PC-9 (cell line): Measurements from ENCODE around the gene DRD4. TPM values are rescaled to one million over a fixed set of nuclear protein-coding genes. Genes with fewer than 3 reads are reported as not detected.

Experiments used
- BruUV-seq: library from RNA; stranded (reverse); fragments of 400-500 nt; replicated peaks from 2 replicates; lab custom pipeline; 2021; lab: Mats Ljungman, UMichigan
- CTCF ChIA-PET: fragments of 300-600 bp; sonication (Branson Sonifier 250); formaldehyde crosslinking; loops from one replicate; lab custom pipeline; 2022; ENCODE audit warnings: antibody characterized with exemption; lab: Charles Lee
- POLR2A ChIA-PET: fragments of 300-600 bp; sonication (Branson Sonifier 250); formaldehyde crosslinking; loops from one replicate; lab custom pipeline; 2022; ENCODE audit warnings: antibody characterized with exemption; ENCODE audit not compliant: unreplicated experiment; lab: Charles Lee
- DNase-seq, 2 experiments: peaks; one replicate each; pipeline versions ENCODE4 v3.0.0 to v3.0.0-alpha.2; 2015 to 2022; ENCODE audit warnings: mixed read lengths in 1 of 2
- H2AFZ ChIP-seq: fragments of 200-600 bp; sonication (generic); 2 replicates; pipeline ENCODE4 v1.8.1; 2017; ENCODE audit warnings: antibody characterized with exemption
- H3F3A ChIP-seq: fragments of 200-600 bp; sonication (generic); 2 replicates; pipeline ENCODE4 v1.8.1; 2017; ENCODE audit warnings: antibody characterized with exemption, mild to moderate bottlenecking, low read depth; ENCODE audit not compliant: insufficient read depth
- H3K27ac ChIP-seq: fragments of 200-600 bp; sonication (generic); 2 replicates; pipeline ENCODE4 v1.6.1; 2016; ENCODE audit warnings: mixed run types
- H3K27me3 ChIP-seq: fragments of 200-600 bp; sonication (generic); 2 replicates; pipeline ENCODE4 v1.6.1; 2016; ENCODE audit warnings: low read depth, mixed run types; ENCODE audit not compliant: insufficient read depth
- H3K36me3 ChIP-seq: fragments of 200-600 bp; sonication (generic); 2 replicates; pipeline ENCODE4 v1.6.1; 2016; ENCODE audit warnings: low read depth, mixed run types
- H3K4me1 ChIP-seq: fragments of 200-600 bp; sonication (generic); replicated peaks from 2 replicates; pipeline ENCODE4 v1.6.1; 2016; ENCODE audit warnings: mixed run types; ENCODE audit not compliant: insufficient read depth
- H3K4me2 ChIP-seq: fragments of 200-600 bp; sonication (generic); 2 replicates; pipeline ENCODE4 v1.6.1; 2017; ENCODE audit warnings: mixed run types
- H3K4me3 ChIP-seq: fragments of 200-600 bp; sonication (generic); 2 replicates; pipeline ENCODE4 v1.6.1; 2016; ENCODE audit warnings: mixed run types
- H3K79me2 ChIP-seq: fragments of 200-600 bp; sonication (generic); 2 replicates; pipeline ENCODE4 v1.6.1; 2017; ENCODE audit warnings: low read depth, mixed run types
- H3K9me2 ChIP-seq: fragments of 200-600 bp; sonication (generic); 2 replicates; pipeline ENCODE4 v1.8.1; 2017; ENCODE audit warnings: mild to moderate bottlenecking; ENCODE audit not compliant: insufficient read depth
- H3K9me3 ChIP-seq: fragments of 200-600 bp; sonication (generic); 2 replicates; pipeline ENCODE4 v1.8.1; 2016; ENCODE audit warnings: low read depth; ENCODE audit not compliant: insufficient read depth
- H4K20me1 ChIP-seq: fragments of 200-600 bp; sonication (generic); 2 replicates; pipeline ENCODE4 v1.8.1; 2017; ENCODE audit not compliant: insufficient read depth
- EZH2 ChIP-seq: fragments of 200-600 bp; sonication (generic); IDR thresholded peaks from 2 replicates; pipeline ENCODE4 v1.8.0; 2017; ENCODE audit warnings: antibody characterized with exemption, low read depth
- intact Hi-C: fragments of 100-400 bp; cut with micrococcal nuclease; formaldehyde crosslinking; loops from one replicate; pipeline ENCODE4 v1.10.0; 2022; ENCODE audit not compliant: unreplicated experiment
- total RNA-seq: library from RNA; stranded (reverse); gene quantifications from 2 replicates; pipeline ENCODE4 v1.2.3, GENCODE V29; 2021
- TF ChIP-seq, protein P1 (sequence below): fragments of 200-600 bp; sonication (generic); conservative IDR thresholded peaks from 2 replicates; pipeline ENCODE4 v1.6.1; 2017; ENCODE audit warnings: mixed run types, antibody characterized with exemption, mild to moderate bottlenecking, moderate library complexity

Gene DRD4
- total RNA-seq, 1 experiment from 2014 or later, result 0.35 TPM

DNA sequence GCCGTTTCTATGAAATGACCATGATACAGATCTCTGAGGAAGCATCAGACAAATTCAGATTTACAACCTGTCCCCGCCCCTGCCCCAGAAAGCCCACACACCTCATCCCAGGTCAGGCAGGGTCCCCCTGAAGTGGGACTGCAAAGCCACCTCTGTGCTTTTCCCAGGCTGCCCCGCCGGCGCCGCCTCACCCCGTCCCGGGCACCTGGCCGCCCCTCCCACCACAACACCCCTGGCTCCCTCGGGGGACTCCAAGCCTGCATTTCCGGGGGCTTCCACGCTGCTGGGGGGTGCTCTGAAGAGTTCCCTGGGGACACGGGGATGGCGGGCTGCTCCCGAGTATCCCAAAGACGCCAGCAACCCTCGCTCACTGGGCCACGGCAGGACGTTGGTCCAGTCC lies 23.2 kb downstream of the DRD4 start:
- no peaks in the 10 kb centered on the region for H3K36me3 ChIP-seq
- no peaks in the 10 kb centered on the region for H3K4me1 ChIP-seq
- H3K27me3 ChIP-seq, result no peaks in the 10 kb centered on the region
- no peak overlapping the region for H3K27ac ChIP-seq
- H3K4me2 ChIP-seq, result no peak overlapping the region
- H3K9me2 ChIP-seq, result no peaks in the 10 kb centered on the region
- H2AFZ ChIP-seq, result no peak overlapping the region
- no peak overlapping the region for H3K4me3 ChIP-seq
- no peak for TF ChIP-seq EZH2
- TF ChIP-seq, protein P1, sequence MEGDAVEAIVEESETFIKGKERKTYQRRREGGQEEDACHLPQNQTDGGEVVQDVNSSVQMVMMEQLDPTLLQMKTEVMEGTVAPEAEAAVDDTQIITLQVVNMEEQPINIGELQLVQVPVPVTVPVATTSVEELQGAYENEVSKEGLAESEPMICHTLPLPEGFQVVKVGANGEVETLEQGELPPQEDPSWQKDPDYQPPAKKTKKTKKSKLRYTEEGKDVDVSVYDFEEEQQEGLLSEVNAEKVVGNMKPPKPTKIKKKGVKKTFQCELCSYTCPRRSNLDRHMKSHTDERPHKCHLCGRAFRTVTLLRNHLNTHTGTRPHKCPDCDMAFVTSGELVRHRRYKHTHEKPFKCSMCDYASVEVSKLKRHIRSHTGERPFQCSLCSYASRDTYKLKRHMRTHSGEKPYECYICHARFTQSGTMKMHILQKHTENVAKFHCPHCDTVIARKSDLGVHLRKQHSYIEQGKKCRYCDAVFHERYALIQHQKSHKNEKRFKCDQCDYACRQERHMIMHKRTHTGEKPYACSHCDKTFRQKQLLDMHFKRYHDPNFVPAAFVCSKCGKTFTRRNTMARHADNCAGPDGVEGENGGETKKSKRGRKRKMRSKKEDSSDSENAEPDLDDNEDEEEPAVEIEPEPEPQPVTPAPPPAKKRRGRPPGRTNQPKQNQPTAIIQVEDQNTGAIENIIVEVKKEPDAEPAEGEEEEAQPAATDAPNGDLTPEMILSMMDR, result no peak
- H3F3A ChIP-seq, result 0 out of 2 replicates have a peak, but pooled peaks cover 6% of the 10 kb centered on the region
- intact Hi-C loops, result loop anchor here (5.0 kb wide), 1 partner anchor 102 kb away; no protein-coding TSS in a partner anchor
- no peaks in the 10 kb centered on the region for H3K9me3 ChIP-seq
- ChIA-PET POLR2A (no interaction called here), CTCF (interaction anchor here (0.6 kb wide), 1 partner anchor 725 kb away, joined by 3 read pairs; no protein-coding TSS in a partner anchor)
- H3K79me2 ChIP-seq, result no peaks in the 10 kb centered on the region
- no peak for DNase-seq
- H4K20me1 ChIP-seq, result peaks cover 8% of the 10 kb centered on the region; the same call in 1 of the 2 replicates
- BruUV-seq, result no TSS peak

DNA sequence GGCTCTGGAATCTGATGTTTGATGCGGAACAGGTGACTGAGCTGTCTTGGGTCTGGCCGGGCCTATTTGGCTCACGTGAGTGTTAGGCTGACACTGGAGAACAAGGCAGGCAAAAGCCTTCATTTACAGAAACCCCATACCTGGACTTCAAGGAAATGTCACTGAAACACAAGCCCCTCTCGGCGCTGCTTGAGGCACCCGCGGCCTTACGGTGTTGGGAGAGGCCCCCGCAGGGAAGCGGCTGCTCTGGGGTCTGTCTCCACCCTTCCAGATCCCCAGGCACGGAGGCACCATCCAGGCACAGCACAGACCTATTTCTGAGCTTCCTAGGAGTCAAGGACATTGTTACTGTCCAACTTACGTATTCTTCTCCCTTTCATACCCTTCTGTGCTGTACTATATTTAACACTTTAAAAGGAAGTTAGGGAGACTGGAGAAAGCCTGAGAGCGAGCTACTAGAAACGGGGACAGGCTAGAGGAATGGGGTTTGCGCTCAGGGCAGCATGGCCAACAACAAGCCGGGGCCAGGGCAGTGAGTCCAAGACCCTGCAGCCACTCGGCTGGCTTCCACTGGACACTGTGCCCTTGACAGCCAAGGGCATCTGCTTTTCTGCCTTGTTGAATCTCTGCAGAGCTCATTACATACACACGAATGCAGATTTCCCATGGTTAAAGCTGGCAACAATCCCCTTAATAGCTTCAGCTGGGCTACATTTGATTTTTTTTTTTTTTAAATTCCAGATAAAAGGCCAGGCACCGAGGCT lies 23.8 kb downstream of the DRD4 start:
- BruUV-seq, result no TSS peak
- H3K36me3 ChIP-seq, result no peaks in the 10 kb centered on the region
- POLR2A ChIA-PET, result no interaction called here
- no peaks in the 10 kb centered on the region for H3K9me2 ChIP-seq
- TF ChIP-seq, protein P1, result no peak
- no peak for TF ChIP-seq EZH2
- no peak overlapping the region for H3K27ac ChIP-seq
- 0 out of 2 replicates have a peak, but pooled peaks cover 6% of the 10 kb centered on the region for H3F3A ChIP-seq
- no peak overlapping the region for H2AFZ ChIP-seq
- H3K4me2 ChIP-seq, result no peak overlapping the region
- H3K4me1 ChIP-seq, result no peaks in the 10 kb centered on the region
- intact Hi-C loops, result loop anchor here (5.0 kb wide), 1 partner anchor 101 kb away; no protein-coding TSS in a partner anchor
- H3K79me2 ChIP-seq, result no peaks in the 10 kb centered on the region
- CTCF ChIA-PET, result interaction anchor here (0.6 kb wide), 1 partner anchor 724 kb away, joined by 3 read pairs; no protein-coding TSS in a partner anchor
- no peaks in the 10 kb centered on the region for H3K9me3 ChIP-seq
- no peaks in the 10 kb centered on the region for H3K27me3 ChIP-seq
- DNase-seq, result no peak
- H4K20me1 ChIP-seq, result peaks cover 8% of the 10 kb centered on the region; the same call in 1 of the 2 replicates
- no peak overlapping the region for H3K4me3 ChIP-seq

DNA sequence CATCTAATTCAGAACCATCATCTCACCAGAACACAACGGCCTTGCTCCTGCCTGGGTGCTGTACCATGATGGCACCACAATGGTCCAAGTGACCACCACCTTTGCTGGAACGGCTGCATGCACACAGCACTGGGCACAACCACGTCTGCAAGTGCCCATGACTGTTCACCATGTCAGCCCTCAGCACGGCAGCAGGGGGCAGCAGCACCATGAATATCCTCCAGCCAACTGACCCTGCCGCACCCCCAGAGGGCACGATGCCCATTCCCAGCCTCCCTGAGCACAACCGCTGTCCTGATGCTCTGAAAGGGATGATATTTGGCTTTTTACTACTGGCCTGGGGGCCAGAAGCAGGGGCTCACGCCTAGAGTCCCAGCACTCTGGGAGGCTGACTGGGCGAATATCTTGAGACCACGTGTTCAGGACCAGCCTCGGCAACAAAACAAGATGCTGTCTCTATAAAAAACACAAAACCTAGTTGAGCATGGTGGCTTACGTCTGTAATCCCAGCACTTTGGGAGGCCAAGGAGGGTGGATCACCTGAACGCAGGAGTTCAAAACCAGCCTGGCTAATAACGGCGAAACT lies 25.7 kb downstream of the DRD4 start:
- Histone ChIP-seq H3K4me2 (no peak overlapping the region), H3K36me3 (no peaks in the 10 kb centered on the region), H3K27ac (no peak overlapping the region), H3K27me3 (no peaks in the 10 kb centered on the region), H4K20me1 (peaks cover 8% of the 10 kb centered on the region; the same call in 1 of the 2 replicates), H3K79me2 (no peaks in the 10 kb centered on the region), H3K4me3 (no peak overlapping the region), H3K4me1 (no peaks in the 10 kb centered on the region), H3F3A (0 out of 2 replicates have a peak, but pooled peaks cover 6% of the 10 kb centered on the region), H3K9me2 (no peaks in the 10 kb centered on the region), H3K9me3 (no peaks in the 10 kb centered on the region), H2AFZ (no peak overlapping the region)
- no TSS peak for BruUV-seq
- ChIA-PET CTCF (no interaction called here), POLR2A (no interaction called here)
- intact Hi-C loops, result loop anchor here (5.0 kb wide), 1 partner anchor 100 kb away; no protein-coding TSS in a partner anchor
- peak in 1 of 2 experiments; percentile 44 for DNase-seq
- TF ChIP-seq, protein P1, result peak; percentile 74
- TF ChIP-seq EZH2, result no peak
